AG04450 (cell line): Measurements from ENCODE around the gene DRD4. TPM values are rescaled to one million over a fixed set of nuclear protein-coding genes. Genes with fewer than 3 reads are reported as not detected.

ENCODE experiments used
- CTCF ChIA-PET: fragments of 300-600, 350-600 bp; formaldehyde crosslinking; extraction: SDS; loops from one replicate; lab custom pipeline; 2022; ENCODE audit warnings: antibody characterized with exemption, inconsistent platforms; lab: Charles Lee
- POLR2A ChIA-PET: fragments of 350-600 bp; formaldehyde crosslinking; extraction: SDS; loops from one replicate; lab custom pipeline; 2021; ENCODE audit warnings: antibody characterized with exemption, inconsistent platforms; lab: Yijun Ruan, JAX
- DNase-seq: peaks from one replicate; pipeline ENCODE4 v3.0.0-alpha.2; 2011; ENCODE audit warnings: low read depth, low spot score
- H3K27ac ChIP-seq: one replicate; pipeline ENCODE4 v1.5.1; 2012; ENCODE audit warnings: low read depth, low read length, control low read depth
- H3K27me3 ChIP-seq: one replicate; pipeline ENCODE4 v1.6.0; 2012; ENCODE audit warnings: low read length; ENCODE audit not compliant: control insufficient read depth, insufficient read depth
- H3K4me3 ChIP-seq: 2 replicates; pipeline ENCODE4 v1.5.1; 2011; ENCODE audit warnings: mild to moderate bottlenecking, low read depth, low read length, control low read depth
- H3K9me3 ChIP-seq: 2 replicates; pipeline ENCODE4 v1.5.1; 2012; ENCODE audit warnings: low read length; ENCODE audit not compliant: control insufficient read depth, insufficient read depth
- CTCF ChIP-seq: IDR thresholded peaks from 2 replicates; pipeline ENCODE4 v1.5.1; 2011; ENCODE audit warnings: low read depth, low read length, control low read depth, inconsistent platforms
- polyA plus RNA-seq: library from polyadenylated mRNA; depleted of rRNA; stranded (reverse); fragments of >200 nt; gene quantifications from 2 replicates; pipeline ENCODE4 v1.2.3, GENCODE V29; 2011

Gene DRD4
- polyA plus RNA-seq, 1 experiment = 0.05 TPM

- H3K9me3 ChIP-seq = no peaks in the 10 kb centered on the region
- ChIA-PET POLR2A (no interaction called here), CTCF (no interaction called here)
- no peaks in the 10 kb centered on the region for H3K27me3 ChIP-seq
- no peak for TF ChIP-seq CTCF
- H3K4me3 ChIP-seq = no peak overlapping the region
- H3K27ac ChIP-seq = no peak overlapping the region
- no peak for DNase-seq
Observed at GRCh38 chr11:655036-655726, 18.1 kb downstream of the DRD4 start.

GRCh38 chr11:656426-656825, 19.4 kb downstream of the DRD4 start:
- H3K4me3 ChIP-seq = no peak overlapping the region
- H3K27me3 ChIP-seq = no peaks in the 10 kb centered on the region
- DNase-seq = no peak
- no peak overlapping the region for H3K27ac ChIP-seq
- no peaks in the 10 kb centered on the region for H3K9me3 ChIP-seq
- ChIA-PET CTCF (no interaction called here), POLR2A (no interaction called here)
- no peak for TF ChIP-seq CTCF

GRCh38 chr11:656866-657265, 19.8 kb downstream of the DRD4 start:
- no peaks in the 10 kb centered on the region for H3K9me3 ChIP-seq
- DNase-seq = no peak
- ChIA-PET CTCF (no interaction called here), POLR2A (no interaction called here)
- no peaks in the 10 kb centered on the region for H3K27me3 ChIP-seq
- no peak for TF ChIP-seq CTCF
- H3K4me3 ChIP-seq = no peak overlapping the region
- H3K27ac ChIP-seq = no peak overlapping the region

GRCh38 chr11:657691-658126, 20.6 kb downstream of the DRD4 start:
- Histone ChIP-seq H3K9me3 (no peaks in the 10 kb centered on the region), H3K4me3 (no peak overlapping the region), H3K27me3 (no peaks in the 10 kb centered on the region), H3K27ac (no peak overlapping the region)
- TF ChIP-seq CTCF = no peak
- ChIA-PET CTCF (no interaction called here), POLR2A (no interaction called here)
- DNase-seq = no peak

GRCh38 chr11:659532-660085, 22.5 kb downstream of the DRD4 start:
- no peaks in the 10 kb centered on the region for H3K27me3 ChIP-seq
- H3K4me3 ChIP-seq = no peak overlapping the region
- CTCF ChIA-PET = no interaction called here
- POLR2A ChIA-PET = no interaction called here
- H3K27ac ChIP-seq = no peak overlapping the region
- DNase-seq = no peak
- H3K9me3 ChIP-seq = no peaks in the 10 kb centered on the region
- TF ChIP-seq CTCF = no peak
